Hippocampal formation (tissue), 2 donors: ENCODE measurements around the gene OR52R1.
"Not testable (repeated sequence)": the region's sequence is repeated elsewhere in the genome, so short reads cannot be mapped to it uniquely, and the experiment has no call there.

Experiments used
- DNase-seq, 2 donors: peaks; one replicate each; lab custom pipeline; 2025; lab: John Stamatoyannopoulos, UW

Gene OR52R1

GRCh38 chr11:4804280-4804679 lies at the start of gene OR52R1:
Gene OR52R1, minus strand, starts transcription at chr11:4804380. Its CDS starts 0 bp downstream, at chr11:4804380.
- DNase-seq = no peak

- DNase-seq = no peak
Measured at GRCh38 chr11:4851033-4851432, 46.9 kb upstream of the OR52R1 start.

GRCh38 chr11:4848908-4849532 lies 44.8 kb upstream of the OR52R1 start, which contains the start of gene OR51S1:
Gene OR51S1, minus strand, starts transcription at chr11:4849208. Its CDS starts 0 bp downstream, at chr11:4849208.
- DNase-seq = no peak

- no peak for DNase-seq
Measured at GRCh38 chr11:4839851-4840549, 35.8 kb upstream of the OR52R1 start.

- DNase-seq = no peak
Measured at GRCh38 chr11:4830909-4831308, 26.7 kb upstream of the OR52R1 start.

GRCh38 chr11:4830346-4830745 lies 26.2 kb upstream of the OR52R1 start:
- DNase-seq = no peak

GRCh38 chr11:4826425-4826824 lies 22.2 kb upstream of the OR52R1 start:
- DNase-seq = no peak

- DNase-seq = no peak
Measured at GRCh38 chr11:4825132-4825531, 21.0 kb upstream of the OR52R1 start.

- DNase-seq = no peak
Measured at GRCh38 chr11:4821021-4821420, 16.8 kb upstream of the OR52R1 start, which contains the start of gene OR51F2. Gene OR51F2, plus strand, starts transcription at chr11:4821321. Its CDS starts 101 bp downstream, at chr11:4821422.

- no peak for DNase-seq
Measured at GRCh38 chr11:4809246-4809645, 5.1 kb upstream of the OR52R1 start.

- DNase-seq = no peak
Measured at GRCh38 chr11:4808476-4808875, 4.3 kb upstream of the OR52R1 start.

- not testable (repeated sequence) for DNase-seq
Measured at GRCh38 chr11:4801316-4801715, 2.9 kb downstream of the OR52R1 start.

- no peak for DNase-seq
Measured at GRCh38 chr11:4798427-4799183, 5.6 kb downstream of the OR52R1 start.

- DNase-seq = no peak
Measured at GRCh38 chr11:4797206-4797605, 7.0 kb downstream of the OR52R1 start.

- DNase-seq = no peak
Measured at GRCh38 chr11:4782454-4782853, 21.7 kb downstream of the OR52R1 start.

GRCh38 chr11:4769838-4770237 lies 34.3 kb downstream of the OR52R1 start, which contains the start of gene OR51F1:
Gene OR51F1, minus strand, starts transcription at chr11:4769938. Its CDS starts 0 bp downstream, at chr11:4769938.
- no peak for DNase-seq

- DNase-seq = no peak
Measured at GRCh38 chr11:4768094-4768493, 36.1 kb downstream of the OR52R1 start.

GRCh38 chr11:4766420-4767043 lies 37.6 kb downstream of the OR52R1 start:
- no peak for DNase-seq

GRCh38 chr11:4763096-4763495 lies 41.1 kb downstream of the OR52R1 start:
- DNase-seq = no peak
